Activated CD8-positive, alpha-beta memory T cell treated with anti-CD3 and anti-CD28 coated beads for 4 hours (primary cell): ENCODE results near the gene AHRR.
"Not testable (repeated sequence)": the region's sequence is repeated elsewhere in the genome, so short reads cannot be mapped to it uniquely, and the experiment has no call there.

Experiments used
- DNase-seq, 2 donors: peaks; one replicate each; pipeline ENCODE4 v3.0.0-alpha.2; 2020; ENCODE audit warnings: low read depth in 2 of 2

Gene AHRR

DNA sequence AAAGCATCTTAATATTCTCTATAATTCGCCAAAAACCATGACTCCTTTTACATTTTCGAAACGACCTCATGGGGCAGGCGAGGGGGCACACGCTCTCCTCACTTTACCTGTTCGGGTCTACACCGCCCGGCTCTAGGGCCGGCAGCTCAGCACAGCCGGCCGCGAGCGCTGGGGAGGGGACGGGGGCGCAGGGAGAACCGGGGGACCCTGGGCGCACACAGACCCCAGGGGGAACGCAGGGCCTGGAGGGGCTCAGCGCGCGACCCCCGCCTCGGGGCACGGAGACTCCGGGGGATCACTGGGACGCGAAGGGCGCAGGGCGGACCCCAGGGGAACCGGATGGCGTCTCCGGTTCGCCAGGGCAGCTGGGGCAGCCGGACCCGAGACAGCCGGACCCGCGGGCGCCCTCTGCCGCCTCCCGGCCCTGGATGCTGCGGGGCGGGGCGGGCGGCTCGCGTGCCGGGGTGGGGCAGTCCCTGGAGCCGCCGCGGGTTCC lies at the start of gene AHRR:
Gene AHRR (plus strand): TSS at position 485 of the 496 bp plus-strand sequence. CDS start 22,189 bp downstream, outside the sequence.
- no peak for DNase-seq

DNA sequence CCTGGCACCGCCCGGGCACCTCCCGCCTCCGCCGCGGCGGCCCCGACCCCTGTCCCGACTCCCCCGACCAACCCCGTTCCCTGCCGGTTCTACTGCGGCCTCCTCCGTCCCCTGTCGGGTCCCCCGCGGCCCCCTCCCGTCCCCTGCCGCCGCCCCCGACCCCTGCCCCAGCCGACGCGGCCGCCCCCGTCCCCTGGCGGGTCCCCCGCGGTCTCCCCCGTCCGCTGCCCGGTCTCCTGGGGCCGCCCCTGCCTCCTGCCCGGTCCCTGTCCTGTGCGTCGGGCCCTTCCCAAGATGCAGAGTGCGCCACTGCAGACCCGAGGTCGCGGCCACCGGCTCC lies 49.7 kb upstream of the AHRR start:
- DNase-seq = not testable (repeated sequence)

GRCh38 chr5:273091-273490 lies 48.4 kb upstream of the AHRR start:
- not testable (repeated sequence) for DNase-seq

- not testable (repeated sequence) for DNase-seq
Measured at GRCh38 chr5:273491-273890, 48.0 kb upstream of the AHRR start.

DNA sequence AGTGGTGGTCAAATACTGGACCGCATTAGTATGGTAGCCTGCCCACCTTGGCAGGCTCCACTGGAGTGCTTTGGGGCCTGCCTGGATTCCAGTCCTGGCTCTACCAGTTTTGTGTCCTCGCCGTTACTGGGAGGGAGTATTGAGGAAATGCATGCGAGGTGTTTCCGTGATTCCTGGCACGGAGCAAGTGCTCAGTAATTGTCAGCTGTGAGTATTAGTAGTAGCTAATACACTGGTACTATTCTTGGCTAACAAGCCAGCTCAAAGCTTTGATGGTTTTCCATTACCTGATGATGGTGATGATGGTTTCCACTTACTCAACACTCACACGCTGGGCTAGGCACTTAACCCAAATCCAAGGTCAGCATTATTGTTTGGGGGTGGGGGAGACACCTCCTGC lies 47.2 kb upstream of the AHRR start:
- DNase-seq = not testable (repeated sequence)

DNA sequence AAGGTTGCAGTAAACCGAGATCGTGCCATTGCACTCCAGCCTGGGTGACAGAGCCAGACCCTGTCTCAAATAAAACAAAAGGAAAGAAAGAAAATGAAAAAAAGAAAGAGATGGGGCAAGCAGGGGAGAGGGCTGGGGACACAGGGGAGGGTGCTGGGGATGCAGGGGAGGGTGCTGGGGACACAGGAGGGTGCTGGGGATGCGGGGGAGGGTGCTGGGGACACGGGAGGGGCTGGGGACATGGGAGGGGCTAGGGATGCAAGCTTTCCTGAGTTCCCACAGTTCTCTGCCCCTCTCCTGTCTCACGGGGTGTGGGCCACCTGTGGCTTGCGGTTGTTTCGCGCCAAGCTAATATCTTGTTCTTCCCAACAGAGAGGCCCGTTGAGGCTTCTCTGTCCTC lies 42.9 kb upstream of the AHRR start:
- no peak for DNase-seq

GRCh38 chr5:279051-279665 lies 42.4 kb upstream of the AHRR start:
- not testable (repeated sequence) for DNase-seq

- no peak for DNase-seq
Measured at GRCh38 chr5:285991-286557, 35.4 kb upstream of the AHRR start.

DNA sequence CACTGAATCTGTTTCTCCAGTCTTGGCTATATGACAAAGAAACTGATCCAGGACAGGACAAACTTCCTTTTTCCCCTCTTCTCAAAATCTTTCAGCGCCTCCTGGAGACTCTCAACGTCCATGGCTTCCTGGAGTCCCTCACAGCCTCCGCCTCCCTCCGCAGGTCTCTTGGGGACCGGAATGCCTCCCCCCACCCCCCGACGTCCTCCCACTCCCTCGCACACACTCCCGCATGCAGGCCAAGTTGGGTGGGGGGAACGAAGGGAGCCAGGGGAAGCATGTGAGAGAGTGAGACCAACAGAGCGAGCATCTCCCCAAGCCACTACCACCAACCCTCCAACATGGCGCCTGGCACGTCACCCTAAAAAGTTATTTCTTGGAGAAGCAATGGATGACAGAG lies 31.3 kb upstream of the AHRR start:
- not testable (repeated sequence) for DNase-seq

DNA sequence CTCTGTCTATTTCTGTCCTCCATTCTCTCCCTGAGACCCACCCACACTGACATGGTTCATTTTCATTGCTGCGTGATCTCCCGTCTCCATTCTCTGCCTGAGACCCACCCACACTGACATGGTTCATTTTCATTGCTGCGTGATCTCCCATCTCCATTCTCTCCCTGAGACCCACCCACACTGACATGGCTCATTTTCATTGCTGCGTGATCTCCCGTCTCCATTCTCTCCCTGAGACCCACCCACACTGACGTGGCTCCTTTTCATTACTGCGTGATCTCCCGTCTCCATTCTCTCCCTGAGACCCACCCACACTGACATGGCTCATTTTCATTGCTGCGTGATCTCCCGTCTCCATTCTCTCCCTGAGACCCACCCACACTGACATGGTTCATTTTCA lies 30.2 kb upstream of the AHRR start:
- DNase-seq = not testable (repeated sequence)

DNA sequence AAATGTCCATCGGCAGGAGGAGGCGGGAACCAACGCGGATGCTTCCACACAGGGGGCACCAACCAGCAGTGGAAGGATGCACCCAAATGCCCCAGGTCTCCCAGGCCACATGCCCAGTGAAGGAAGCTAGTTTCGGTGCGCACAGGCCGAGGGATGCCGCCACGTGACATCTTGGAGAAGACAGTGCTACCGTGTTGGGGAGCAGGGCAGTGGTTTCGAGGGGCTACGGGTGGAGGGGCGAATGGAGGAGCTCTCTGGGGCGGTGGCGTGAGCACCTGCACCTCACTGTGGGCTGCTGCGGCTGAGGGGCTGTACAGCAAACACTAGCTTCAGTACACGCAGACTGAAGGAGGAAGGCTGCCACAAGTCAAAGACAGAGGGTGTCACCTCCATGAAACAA lies 26.7 kb upstream of the AHRR start:
- DNase-seq = not testable (repeated sequence)

DNA sequence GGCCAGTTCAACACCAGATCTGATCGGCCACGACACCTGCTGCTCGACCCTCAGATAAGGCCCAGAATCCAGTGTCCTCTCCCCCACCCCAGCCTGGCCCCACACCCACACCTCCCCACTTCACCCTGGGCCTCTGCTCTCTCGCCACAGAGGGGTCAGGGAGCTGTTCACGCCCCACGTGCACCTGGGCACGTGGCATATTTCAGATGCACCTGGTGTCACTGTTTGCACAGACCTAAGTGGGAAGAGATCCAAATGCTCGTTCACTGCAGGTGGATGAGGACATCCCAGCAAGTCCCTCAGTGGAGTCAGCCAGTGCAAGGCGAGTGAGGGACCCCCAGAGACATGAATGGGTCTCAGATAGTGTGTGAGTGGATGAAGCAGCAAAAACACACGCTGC lies 25.3 kb upstream of the AHRR start:
- DNase-seq = not testable (repeated sequence)

DNA sequence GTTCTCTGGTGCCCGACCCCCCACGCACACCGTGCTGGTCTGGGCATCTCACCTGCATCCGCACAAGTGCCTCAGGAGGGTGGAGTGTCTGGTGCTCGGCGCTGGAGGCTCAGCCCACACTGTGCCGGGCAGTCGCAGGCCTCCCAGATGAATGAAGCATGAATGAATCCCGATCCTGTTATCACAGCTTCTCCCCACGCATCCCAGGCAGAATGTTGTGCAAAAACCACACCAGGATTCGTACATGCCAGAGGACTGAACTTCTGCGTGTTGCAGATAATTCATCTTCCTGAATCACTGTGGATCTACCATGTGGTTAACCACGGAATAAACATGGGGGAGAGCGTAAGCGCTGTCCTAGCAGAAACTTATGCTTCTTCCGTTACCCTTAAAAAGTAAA lies 24.6 kb upstream of the AHRR start:
- not testable (repeated sequence) for DNase-seq

- not testable (repeated sequence) for DNase-seq
Measured at GRCh38 chr5:297448-297847, 24.1 kb upstream of the AHRR start.

GRCh38 chr5:297991-298736 lies 23.4 kb upstream of the AHRR start:
- not testable (repeated sequence) for DNase-seq

GRCh38 chr5:298737-299125 lies 22.8 kb upstream of the AHRR start:
- no peak for DNase-seq

- DNase-seq = not testable (repeated sequence)
Measured at GRCh38 chr5:299921-300320, 21.6 kb upstream of the AHRR start.

GRCh38 chr5:300691-301435 lies 20.7 kb upstream of the AHRR start:
- not testable (repeated sequence) for DNase-seq

DNA sequence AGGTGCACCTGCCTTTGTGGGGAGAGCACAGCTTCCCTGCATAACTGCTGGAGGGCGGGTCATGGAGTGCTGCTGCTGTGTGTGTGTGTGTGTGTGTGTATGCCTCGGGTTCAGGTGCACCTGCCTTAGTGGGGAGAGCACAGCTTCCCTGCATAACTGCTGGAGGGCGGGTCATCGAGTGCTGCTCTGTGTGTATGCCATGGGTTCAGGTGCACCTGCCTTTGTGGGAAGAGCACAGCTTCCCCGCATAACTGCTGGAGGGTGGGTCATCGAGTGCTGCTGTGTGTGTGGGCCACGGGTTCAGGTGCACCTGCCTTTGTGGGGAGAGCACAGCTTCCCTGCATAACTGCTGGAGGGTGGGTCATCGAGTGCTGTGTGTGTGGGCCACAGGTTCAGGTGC lies 19.1 kb upstream of the AHRR start:
- not testable (repeated sequence) for DNase-seq

GRCh38 chr5:302966-303365 lies 18.5 kb upstream of the AHRR start:
- no peak for DNase-seq

- DNase-seq = not testable (repeated sequence)
Measured at GRCh38 chr5:303741-304140, 17.8 kb upstream of the AHRR start.

- no peak for DNase-seq
Measured at GRCh38 chr5:305050-305449, 16.5 kb upstream of the AHRR start.
